ENCODE measurements around the gene TENM3.
A peak's percentile ranks its signal among the peaks of the same experiment; 100 is the strongest.
"Not testable (repeated sequence)": the region's sequence is repeated elsewhere in the genome, so short reads cannot be mapped to it uniquely, and the experiment has no call there.

Gene TENM3

DNA sequence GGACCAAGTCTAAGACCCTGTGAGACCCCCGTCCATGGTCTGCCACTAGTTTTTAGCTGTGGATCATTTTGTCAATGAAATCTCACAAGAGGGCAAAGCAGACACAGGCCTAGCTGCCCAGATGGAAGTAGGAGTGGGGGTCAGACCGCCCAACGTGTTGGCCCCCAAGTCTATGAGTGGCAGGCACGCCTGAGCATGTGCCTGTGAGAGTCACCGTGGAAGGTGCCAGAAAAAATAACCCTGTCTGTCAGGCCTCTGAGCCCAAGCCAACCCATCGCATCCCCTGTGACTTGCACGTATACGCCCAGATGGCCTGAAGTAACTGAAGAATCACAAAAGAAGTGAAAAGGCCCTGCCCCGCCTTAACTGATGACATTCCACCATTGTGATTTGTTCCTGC lies 570.9 kb downstream of the TENM3 start:
- not testable (repeated sequence) for H3K9ac ChIP-seq (ENCODE audit: low read depth, low read length, poor library complexity); H3K14ac ChIP-seq (ENCODE audit: low read length); H2BK5ac ChIP-seq (ENCODE audit: low read length); DNase-seq (ENCODE audit: low spot score); H3K4ac ChIP-seq (ENCODE audit: low read length); H3K27me3 ChIP-seq (ENCODE audit: control insufficient read depth in 3 of 3, insufficient read depth in 3 of 3, low read depth in 1 of 3, low read length in 3 of 3); H3K27ac ChIP-seq (replicated peaks; ENCODE audit: low read length); H3K23ac ChIP-seq (ENCODE audit: low read depth, low read length, poor library complexity); H3K79me1 ChIP-seq (ENCODE audit: low read depth, low read length); H3K4me1 ChIP-seq (ENCODE audit: control insufficient read depth in 2 of 2, insufficient read depth in 1 of 2, low read depth in 1 of 2, low read length in 2 of 2); H3K36me3 ChIP-seq (replicated peaks in 1 of 2; ENCODE audit: control insufficient read depth in 2 of 2, insufficient read depth in 2 of 2, low read length in 2 of 2); H3K4me2 ChIP-seq (ENCODE audit: insufficient read depth, low read length, poor library complexity, severe bottlenecking); H2BK120ac ChIP-seq (ENCODE audit: low read depth, low read length); H4K8ac ChIP-seq (ENCODE audit: low read depth, low read length); H3K4me3 ChIP-seq (ENCODE audit: low read length in 2 of 2); H2AFZ ChIP-seq (ENCODE audit: low read length); H2BK12ac ChIP-seq (ENCODE audit: low read length); H2BK15ac ChIP-seq (ENCODE audit: low read length); H4K91ac ChIP-seq (ENCODE audit: low read depth, low read length, poor library complexity)
- Histone ChIP-seq H3K9me3 (replicated peaks in 1 of 2; ENCODE audit: control insufficient read depth in 2 of 2, insufficient read depth in 1 of 2, low read depth in 1 of 2, low read length in 2 of 2) (peaks cover 12 to 16% of the 10 kb centered on the region in 2 donors), H2AK5ac (ENCODE audit: low read depth, low read length) (peak overlapping the region; percentile 88), H3K18ac (ENCODE audit: low read length) (peak overlapping the region; percentile 57)
- no CpG with 5 or more reads among the region's 9 CpGs for WGBS, 2 donors (ENCODE audit: extremely low coverage in 2 of 2, insufficient read length in 2 of 2, insufficient replicate concordance in 1 of 2)

DNA sequence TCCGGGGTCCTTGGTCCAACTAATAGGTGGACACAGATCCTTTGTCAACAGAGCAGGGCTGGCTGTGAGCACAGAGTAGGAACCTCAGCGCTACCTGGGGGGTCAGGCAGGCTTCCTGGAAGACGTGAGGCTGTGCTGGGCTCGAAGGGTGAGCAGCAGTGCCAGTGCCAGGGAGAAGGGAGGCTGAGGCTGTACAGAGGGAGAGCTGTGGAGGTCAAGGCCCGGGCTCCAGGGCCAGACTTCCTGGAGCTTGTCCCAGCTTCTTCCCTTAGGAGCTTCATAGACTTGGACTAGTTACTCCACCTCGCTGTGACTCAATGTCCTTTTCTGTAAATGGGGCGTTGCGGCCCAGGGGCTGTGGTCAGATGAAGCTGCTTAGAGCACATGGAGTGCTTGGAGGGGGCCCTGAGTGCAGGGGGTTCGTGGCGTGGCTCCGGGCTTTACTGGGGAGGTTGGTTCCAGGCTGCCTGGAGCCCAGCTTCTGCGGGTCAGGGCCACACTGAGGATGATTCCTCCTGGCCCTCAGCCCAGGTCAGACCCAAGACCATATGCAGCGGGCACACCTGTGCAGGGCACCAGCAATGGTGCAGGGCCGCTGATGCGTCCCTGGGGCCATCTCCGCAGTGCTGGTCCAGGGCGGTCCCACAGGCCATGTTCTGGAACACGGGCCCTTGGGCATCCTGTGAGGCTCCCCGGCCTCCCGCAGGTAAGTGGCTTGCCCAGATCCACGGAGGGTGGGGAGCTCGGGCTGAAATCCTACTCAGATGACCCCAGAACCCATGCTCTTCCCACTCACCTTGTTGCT lies 575.9 kb downstream of the TENM3 start:
- no CpG with 5 or more reads among the region's 22 CpGs for WGBS, 2 donors (ENCODE audit: extremely low coverage in 2 of 2, insufficient read length in 2 of 2, insufficient replicate concordance in 1 of 2)

DNA sequence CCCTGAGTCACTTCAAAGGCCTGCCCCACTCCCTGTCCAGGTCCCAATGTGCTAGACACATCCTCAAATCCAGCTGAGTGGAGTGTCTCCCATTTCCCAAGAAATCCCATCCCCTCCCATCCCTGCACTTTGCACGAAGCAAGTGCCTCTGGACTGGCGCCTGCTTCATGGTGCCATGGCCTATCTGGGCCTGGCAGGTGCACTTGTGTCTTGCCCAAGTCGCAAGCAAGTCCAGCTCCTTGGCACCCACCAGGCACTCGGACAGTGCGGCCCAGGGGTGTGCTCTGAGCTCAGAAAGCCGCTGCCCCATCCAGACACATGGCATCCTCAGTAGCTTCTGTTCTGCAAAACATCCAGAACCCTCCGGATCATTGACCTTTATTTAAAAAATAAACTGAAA lies 576.5 kb downstream of the TENM3 start:
- Histone ChIP-seq H3K9me3 (replicated peaks in 1 of 2; ENCODE audit: control insufficient read depth in 2 of 2, insufficient read depth in 1 of 2, low read depth in 1 of 2, low read length in 2 of 2) (peaks cover 0 to 2% of the 10 kb centered on the region in 2 donors), H3K27me3 (ENCODE audit: control insufficient read depth in 3 of 3, insufficient read depth in 3 of 3, low read depth in 1 of 3, low read length in 3 of 3) (no peaks in the 10 kb centered on the region), H3K4ac (ENCODE audit: low read length) (peak overlapping the region; percentile 41), H2BK12ac (ENCODE audit: low read length) (no peak overlapping the region), H4K8ac (ENCODE audit: low read depth, low read length) (no peak overlapping the region), H3K4me2 (ENCODE audit: insufficient read depth, low read length, poor library complexity, severe bottlenecking) (no peak overlapping the region), H2BK15ac (ENCODE audit: low read length) (peak overlapping the region; percentile 27), H3K36me3 (replicated peaks in 1 of 2; ENCODE audit: control insufficient read depth in 2 of 2, insufficient read depth in 2 of 2, low read length in 2 of 2) (no peaks in the 10 kb centered on the region), H4K91ac (ENCODE audit: low read depth, low read length, poor library complexity) (no peak overlapping the region), H3K4me3 (ENCODE audit: low read length in 2 of 2) (no peak overlapping the region), H2AK5ac (ENCODE audit: low read depth, low read length) (peak overlapping the region; percentile 96), H3K14ac (ENCODE audit: low read length) (no peak overlapping the region), H2AFZ (ENCODE audit: low read length) (no peak overlapping the region), H3K79me1 (ENCODE audit: low read depth, low read length) (no peaks in the 10 kb centered on the region), H3K9ac (ENCODE audit: low read depth, low read length, poor library complexity) (no peak overlapping the region), H3K27ac (replicated peaks; ENCODE audit: low read length) (no peak overlapping the region), H2BK120ac (ENCODE audit: low read depth, low read length) (no peak overlapping the region), H3K18ac (ENCODE audit: low read length) (peak overlapping the region; percentile 44), H3K23ac (ENCODE audit: low read depth, low read length, poor library complexity) (peak overlapping the region; percentile 16), H2BK5ac (ENCODE audit: low read length) (no peak overlapping the region), H3K4me1 (ENCODE audit: control insufficient read depth in 2 of 2, insufficient read depth in 1 of 2, low read depth in 1 of 2, low read length in 2 of 2) (no peaks in the 10 kb centered on the region)
- no peak for DNase-seq (ENCODE audit: low spot score)
- WGBS, 2 donors (ENCODE audit: extremely low coverage in 2 of 2, insufficient read length in 2 of 2, insufficient replicate concordance in 1 of 2) = no CpG with 5 or more reads among the region's 7 CpGs

More for the DNA sequence above, 575.9 kb downstream of the TENM3 start:
- peaks cover 0 to 2% of the 10 kb centered on the region in 2 donors for H3K9me3 ChIP-seq (replicated peaks in 1 of 2; ENCODE audit: control insufficient read depth in 2 of 2, insufficient read depth in 1 of 2, low read depth in 1 of 2, low read length in 2 of 2)
- H3K4me2 ChIP-seq (ENCODE audit: insufficient read depth, low read length, poor library complexity, severe bottlenecking) = no peak overlapping the region
- no peak overlapping the region for H4K8ac ChIP-seq (ENCODE audit: low read depth, low read length)
- H3K79me1 ChIP-seq (ENCODE audit: low read depth, low read length) = no peaks in the 10 kb centered on the region
- peak overlapping the region; percentile 16 for H3K23ac ChIP-seq (ENCODE audit: low read depth, low read length, poor library complexity)
- no peak overlapping the region for H4K91ac ChIP-seq (ENCODE audit: low read depth, low read length, poor library complexity)
- peak overlapping the region; percentile 96 for H2AK5ac ChIP-seq (ENCODE audit: low read depth, low read length)
- no peak overlapping the region for H2AFZ ChIP-seq (ENCODE audit: low read length)
- H3K4ac ChIP-seq (ENCODE audit: low read length) = peak overlapping the region; percentile 93
- no peak for DNase-seq (ENCODE audit: low spot score)
- H3K36me3 ChIP-seq (replicated peaks in 1 of 2; ENCODE audit: control insufficient read depth in 2 of 2, insufficient read depth in 2 of 2, low read length in 2 of 2) = no peaks in the 10 kb centered on the region
- H2BK15ac ChIP-seq (ENCODE audit: low read length) = peak overlapping the region; percentile 27
- H3K4me1 ChIP-seq (ENCODE audit: control insufficient read depth in 2 of 2, insufficient read depth in 1 of 2, low read depth in 1 of 2, low read length in 2 of 2) = no peaks in the 10 kb centered on the region
- peak overlapping the region; percentile 82 for H3K14ac ChIP-seq (ENCODE audit: low read length)
- H2BK12ac ChIP-seq (ENCODE audit: low read length) = no peak overlapping the region
- no peak overlapping the region for H3K4me3 ChIP-seq (ENCODE audit: low read length in 2 of 2)
- no peak overlapping the region for H2BK120ac ChIP-seq (ENCODE audit: low read depth, low read length)
- H3K27me3 ChIP-seq (ENCODE audit: control insufficient read depth in 3 of 3, insufficient read depth in 3 of 3, low read depth in 1 of 3, low read length in 3 of 3) = no peaks in the 10 kb centered on the region
- H3K18ac ChIP-seq (ENCODE audit: low read length) = peak overlapping the region; percentile 52
- H2BK5ac ChIP-seq (ENCODE audit: low read length) = no peak overlapping the region
- no peak overlapping the region for H3K27ac ChIP-seq (replicated peaks; ENCODE audit: low read length)
- peak overlapping the region; percentile 44 for H3K9ac ChIP-seq (ENCODE audit: low read depth, low read length, poor library complexity)

DNA sequence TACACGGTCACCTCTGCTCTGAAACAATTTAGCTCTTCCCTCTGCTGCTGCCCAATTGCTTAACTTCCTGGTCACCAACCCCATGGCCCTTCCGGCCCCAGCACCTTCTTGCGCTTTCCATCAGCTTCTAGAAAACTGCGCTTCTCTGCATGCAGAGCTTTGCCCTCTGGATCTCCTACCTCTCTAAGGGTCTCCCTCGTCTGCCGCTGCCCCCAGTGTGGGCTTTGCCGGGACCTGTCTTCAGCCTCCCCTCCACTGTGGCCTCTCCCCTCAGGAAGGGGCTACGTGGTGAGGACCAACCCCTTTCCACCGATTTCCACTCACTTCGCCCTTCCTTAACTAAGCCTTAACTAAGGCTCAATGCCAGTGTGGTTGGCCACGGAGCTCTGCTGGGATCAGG lies 579.4 kb downstream of the TENM3 start:
- Histone ChIP-seq H3K18ac (ENCODE audit: low read length) (peak overlapping the region; percentile 16), H4K91ac (ENCODE audit: low read depth, low read length, poor library complexity) (no peak overlapping the region), H2BK120ac (ENCODE audit: low read depth, low read length) (no peak overlapping the region), H3K9me3 (replicated peaks in 1 of 2; ENCODE audit: control insufficient read depth in 2 of 2, insufficient read depth in 1 of 2, low read depth in 1 of 2, low read length in 2 of 2) (peaks cover 0 to 2% of the 10 kb centered on the region in 2 donors), H4K8ac (ENCODE audit: low read depth, low read length) (peak overlapping the region; percentile 7), H3K23ac (ENCODE audit: low read depth, low read length, poor library complexity) (no peak overlapping the region), H2AK5ac (ENCODE audit: low read depth, low read length) (peak overlapping the region; percentile 89), H3K9ac (ENCODE audit: low read depth, low read length, poor library complexity) (no peak overlapping the region), H2BK15ac (ENCODE audit: low read length) (peak overlapping the region; percentile 83), H3K27ac (replicated peaks; ENCODE audit: low read length) (no peak overlapping the region), H3K4me3 (ENCODE audit: low read length in 2 of 2) (no peak overlapping the region), H3K4ac (ENCODE audit: low read length) (no peak overlapping the region), H2BK12ac (ENCODE audit: low read length) (peak overlapping the region; percentile 49), H3K36me3 (replicated peaks in 1 of 2; ENCODE audit: control insufficient read depth in 2 of 2, insufficient read depth in 2 of 2, low read length in 2 of 2) (no peaks in the 10 kb centered on the region), H2AFZ (ENCODE audit: low read length) (no peak overlapping the region), H3K14ac (ENCODE audit: low read length) (no peak overlapping the region), H3K4me1 (ENCODE audit: control insufficient read depth in 2 of 2, insufficient read depth in 1 of 2, low read depth in 1 of 2, low read length in 2 of 2) (peaks cover 3 to 11% of the 10 kb centered on the region in 2 donors), H3K4me2 (ENCODE audit: insufficient read depth, low read length, poor library complexity, severe bottlenecking) (no peak overlapping the region), H2BK5ac (ENCODE audit: low read length) (no peak overlapping the region), H3K79me1 (ENCODE audit: low read depth, low read length) (no peaks in the 10 kb centered on the region), H3K27me3 (ENCODE audit: control insufficient read depth in 3 of 3, insufficient read depth in 3 of 3, low read depth in 1 of 3, low read length in 3 of 3) (no peaks in the 10 kb centered on the region)
- DNase-seq (ENCODE audit: low spot score) = no peak
- WGBS, 2 donors (ENCODE audit: extremely low coverage in 2 of 2, insufficient read length in 2 of 2, insufficient replicate concordance in 1 of 2) = no CpG with 5 or more reads among the region's 11 CpGs

Data from neuronal stem cell (in vitro differentiated cells).